Testis (tissue), 3 donors: ENCODE results near the gene DTNB. TPM values are rescaled to one million over a fixed set of nuclear protein-coding genes. Genes with fewer than 3 reads are reported as not detected.

Experiments
- DNase-seq: peaks from one replicate; pipeline ENCODE4 v3.0.0-alpha.2; 2019
- H3K27ac ChIP-seq, 2 donors: fragments of 200-600 bp; sonication (generic); one replicate each; pipeline ENCODE4 v1.5.1; 2019
- H3K27me3 ChIP-seq: fragments of 200-600 bp; sonication (generic); one replicate; pipeline ENCODE4 v1.5.1; 2019
- H3K36me3 ChIP-seq: fragments of 200-600 bp; sonication (generic); one replicate; pipeline ENCODE4 v1.5.1; 2017; ENCODE audit warnings: low read depth; ENCODE audit errors: missing control alignments
- H3K4me1 ChIP-seq: fragments of 200-600 bp; sonication (generic); one replicate; pipeline ENCODE4 v1.5.1; 2019
- H3K4me3 ChIP-seq, 2 donors: fragments of 200-600 bp; sonication (generic); one replicate each; pipeline ENCODE4 v1.5.1; 2017 to 2019
- H3K9me3 ChIP-seq: fragments of 200-600 bp; sonication (generic); one replicate; pipeline ENCODE4 v1.5.1; 2017
- POLR2A ChIP-seq: fragments of 450-650 bp; IDR thresholded peaks from one replicate; pipeline ENCODE4 v1.6.1; 2017; ENCODE audit warnings: antibody characterized with exemption, mild to moderate bottlenecking, moderate library complexity
- WGBS, 2 donors: methylation state at CpG; one replicate each; pipeline ENCODE4 v1.1.5; 2018; 5-methylcytosine and 5-hydroxymethylcytosine counted together
- intact Hi-C: fragments of 100-400 bp; cut with DNase I; formaldehyde crosslinking; loops from one replicate; pipeline ENCODE4 v1.15.1; 2023; ENCODE audit warnings: low total_unique reads
- microRNA counts, 2 donors: library from miRNA; unstranded; fragments of <30 nt; microRNA quantifications; one replicate each; lab custom pipeline; 2016
- microRNA-seq, 2 donors: library from miRNA; unstranded; fragments of <30 nt; microRNA quantifications; one replicate each; pipeline ENCODE4, GENCODE V29; 2016; ENCODE audit warnings: borderline number of aligned reads in 2 of 2, borderline replicate concordance in 1 of 2
- polyA plus RNA-seq: library from polyadenylated mRNA; stranded (reverse); fragments of 350-450 nt; fragmentation: Illumina TruSeq; extraction: RNeasy Lipid Tissue Mini Kit (QIAGEN cat#74804); gene quantifications from one replicate; pipeline ENCODE4 v1.2.3, GENCODE V29; 2014; ENCODE audit warnings: low read depth, low replicate concordance; ENCODE audit not compliant: insufficient read depth
- small RNA-seq, 2 donors: library from RNA; depleted of rRNA; stranded (forward); fragments of <200 nt; gene quantifications; one replicate each; pipeline ENCODE3, GENCODE V24; 2016
- total RNA-seq, 2 donors: library from RNA; depleted of rRNA; stranded (reverse); fragments of >200 nt; gene quantifications; one replicate each; pipeline ENCODE4 v1.2.3, GENCODE V29; 2016
- TF ChIP-seq, protein P1 (sequence below), 3 experiments: fragments of 450-650 bp in 2 of 3; fragments of 200-600 bp in 1 of 3; sonication (generic) in 1 of 3; IDR thresholded peaks; one replicate each; pipeline ENCODE4 v1.5.1; 2016 to 2019; ENCODE audit warnings: antibody characterized with exemption in 3 of 3, mild to moderate bottlenecking in 2 of 3, moderate library complexity in 1 of 3

DTNB gene
- total and polyA plus RNA-seq, 3 donors from 2014 or later = 21.9 to 47.3 (median 45.1) TPM

DNA sequence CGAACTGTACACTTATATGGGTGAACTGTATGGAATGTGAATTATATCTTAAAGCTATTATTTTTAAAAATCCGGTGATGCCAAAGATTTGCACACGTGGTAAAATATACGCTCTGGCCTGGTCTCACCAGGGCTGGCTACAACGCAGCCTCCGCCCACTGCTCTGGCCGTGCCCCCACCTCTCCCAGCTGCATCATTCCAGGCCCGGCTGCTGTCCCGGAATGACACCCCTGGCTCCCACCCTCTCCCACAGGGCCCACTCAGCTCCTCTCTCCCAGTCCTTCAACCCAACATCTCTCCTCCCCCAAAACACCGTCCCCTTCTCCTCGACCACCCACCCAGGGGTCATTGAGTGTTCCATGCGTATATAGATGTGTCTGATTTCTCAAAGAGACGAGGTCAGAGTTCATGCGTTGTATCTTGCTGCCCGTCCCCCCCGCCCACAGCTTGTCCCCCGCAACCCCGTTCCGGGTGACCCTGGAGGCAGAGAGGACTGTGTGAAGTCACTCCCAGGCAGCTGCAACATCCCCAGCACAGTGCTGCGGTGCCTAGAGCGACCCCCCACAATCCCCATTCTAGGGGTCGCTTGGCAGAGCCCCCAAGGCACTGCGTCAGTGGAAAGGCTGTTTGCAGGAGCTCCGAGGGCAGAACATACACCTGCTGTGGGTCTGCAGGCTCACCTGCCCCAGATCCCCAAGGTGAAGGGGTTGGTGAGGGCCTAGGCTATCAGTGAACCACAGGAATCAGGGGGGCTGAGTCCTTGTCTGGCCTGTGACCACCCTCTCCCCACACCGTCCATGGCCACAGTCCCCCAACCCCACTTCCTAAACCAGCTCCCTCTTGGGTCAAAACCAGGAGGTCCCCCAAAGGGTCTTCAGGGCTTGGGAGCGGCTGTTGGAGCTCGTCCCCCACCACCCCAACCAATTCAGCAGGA is 345.0 kb downstream of the DTNB start:
- no peaks in the 10 kb centered on the region for H3K27me3 ChIP-seq
- H3K4me1 ChIP-seq = peaks cover 15% of the 10 kb centered on the region

More for the DNA sequence above, 345.0 kb downstream of the DTNB start:
- Histone ChIP-seq H3K4me3 (no peak overlapping the region), H3K9me3 (no peaks in the 10 kb centered on the region), H3K27ac (no peak overlapping the region), H3K36me3 (no peaks in the 10 kb centered on the region)
- TF ChIP-seq, protein P1, sequence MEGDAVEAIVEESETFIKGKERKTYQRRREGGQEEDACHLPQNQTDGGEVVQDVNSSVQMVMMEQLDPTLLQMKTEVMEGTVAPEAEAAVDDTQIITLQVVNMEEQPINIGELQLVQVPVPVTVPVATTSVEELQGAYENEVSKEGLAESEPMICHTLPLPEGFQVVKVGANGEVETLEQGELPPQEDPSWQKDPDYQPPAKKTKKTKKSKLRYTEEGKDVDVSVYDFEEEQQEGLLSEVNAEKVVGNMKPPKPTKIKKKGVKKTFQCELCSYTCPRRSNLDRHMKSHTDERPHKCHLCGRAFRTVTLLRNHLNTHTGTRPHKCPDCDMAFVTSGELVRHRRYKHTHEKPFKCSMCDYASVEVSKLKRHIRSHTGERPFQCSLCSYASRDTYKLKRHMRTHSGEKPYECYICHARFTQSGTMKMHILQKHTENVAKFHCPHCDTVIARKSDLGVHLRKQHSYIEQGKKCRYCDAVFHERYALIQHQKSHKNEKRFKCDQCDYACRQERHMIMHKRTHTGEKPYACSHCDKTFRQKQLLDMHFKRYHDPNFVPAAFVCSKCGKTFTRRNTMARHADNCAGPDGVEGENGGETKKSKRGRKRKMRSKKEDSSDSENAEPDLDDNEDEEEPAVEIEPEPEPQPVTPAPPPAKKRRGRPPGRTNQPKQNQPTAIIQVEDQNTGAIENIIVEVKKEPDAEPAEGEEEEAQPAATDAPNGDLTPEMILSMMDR (IDR thresholded peaks at IDR 0.05) = no peak
- TF ChIP-seq POLR2A = no peak
- DNase-seq = no peak
- intact Hi-C loops = no loop called here
- 73 to 77% methylated on average over 22 to 27 of the region's 27 CpGs for WGBS, 2 donors

MicroRNA genes within 50 kb of the gene (microRNA counts, 767-probe panel; counts per million panel counts)
- microRNA hsa-miR-1301 (lab: Ali Mortazavi, UCI) = 0 to 152 counts per million in 2 donors

Small RNAs within 50 kb of the gene (microRNA-seq; reads per million reads assigned to microRNA genes)
- gene MIR1301 = 368 to 476 reads per million in 2 donors

Small RNAs within 50 kb of the gene (small RNA-seq; reads per million reads assigned to genes)
- 0.66 to 2.7 reads per million in 2 donors for gene MIR1301
- 0 reads per million in 2 donors for gene RF00019

Other genes starting within 250 kb of the DTNB start
- gene ASXL2, start 204.9 kb upstream of the DTNB start, total RNA-seq = 10 to 100 TPM; 40.9 to 51.9 TPM
- gene ASXL2, start 204.9 kb upstream of the DTNB start, polyA plus RNA-seq = 43.3 TPM